GM12873 (cell line): ENCODE data around the gene POLR1G.
A peak's percentile ranks its signal among the peaks of the same experiment; 100 is the strongest.

Experiments used
- CTCF ChIP-seq: IDR thresholded peaks from 2 replicates; pipeline ENCODE4 v1.5.1; 2012; ENCODE audit warnings: low read depth, mild to moderate bottlenecking, moderate library complexity, low read length, control low read depth; ENCODE audit not compliant: insufficient read depth; ENCODE audit errors: missing control alignments

Gene POLR1G

DNA sequence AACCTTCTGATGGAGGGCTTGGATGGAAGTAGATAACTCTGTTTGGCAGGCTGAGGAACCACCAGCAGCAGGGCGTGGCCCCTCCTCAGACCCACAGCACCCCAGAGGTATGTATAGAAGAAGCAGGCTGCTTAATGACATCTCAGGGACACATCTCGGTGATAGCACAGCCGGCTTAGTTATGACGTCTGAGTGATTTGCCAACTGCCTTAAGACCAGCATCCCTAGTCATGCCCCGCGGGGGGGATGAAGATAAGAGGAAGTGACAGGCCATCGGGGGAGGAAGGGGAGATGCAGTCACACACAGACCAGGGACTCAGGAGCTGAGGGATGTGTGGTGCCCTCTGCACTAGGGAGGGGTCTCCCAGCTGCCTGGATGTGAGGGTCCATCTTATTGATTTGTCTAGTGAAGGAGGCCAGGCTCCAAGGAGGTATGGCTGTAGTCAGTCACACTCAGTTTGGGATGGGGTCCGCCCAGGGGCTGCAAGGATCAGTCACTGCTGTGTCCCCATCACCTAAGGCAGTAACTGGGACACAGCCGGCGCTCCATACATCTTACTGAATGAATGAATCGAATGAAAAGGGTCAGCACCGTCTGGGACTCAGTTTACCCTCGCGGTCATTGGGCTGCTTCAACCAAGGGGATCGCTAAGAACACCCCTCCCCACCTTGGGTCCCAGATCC, 36.5 kb downstream of the POLR1G start:
- no peak for TF ChIP-seq CTCF

DNA sequence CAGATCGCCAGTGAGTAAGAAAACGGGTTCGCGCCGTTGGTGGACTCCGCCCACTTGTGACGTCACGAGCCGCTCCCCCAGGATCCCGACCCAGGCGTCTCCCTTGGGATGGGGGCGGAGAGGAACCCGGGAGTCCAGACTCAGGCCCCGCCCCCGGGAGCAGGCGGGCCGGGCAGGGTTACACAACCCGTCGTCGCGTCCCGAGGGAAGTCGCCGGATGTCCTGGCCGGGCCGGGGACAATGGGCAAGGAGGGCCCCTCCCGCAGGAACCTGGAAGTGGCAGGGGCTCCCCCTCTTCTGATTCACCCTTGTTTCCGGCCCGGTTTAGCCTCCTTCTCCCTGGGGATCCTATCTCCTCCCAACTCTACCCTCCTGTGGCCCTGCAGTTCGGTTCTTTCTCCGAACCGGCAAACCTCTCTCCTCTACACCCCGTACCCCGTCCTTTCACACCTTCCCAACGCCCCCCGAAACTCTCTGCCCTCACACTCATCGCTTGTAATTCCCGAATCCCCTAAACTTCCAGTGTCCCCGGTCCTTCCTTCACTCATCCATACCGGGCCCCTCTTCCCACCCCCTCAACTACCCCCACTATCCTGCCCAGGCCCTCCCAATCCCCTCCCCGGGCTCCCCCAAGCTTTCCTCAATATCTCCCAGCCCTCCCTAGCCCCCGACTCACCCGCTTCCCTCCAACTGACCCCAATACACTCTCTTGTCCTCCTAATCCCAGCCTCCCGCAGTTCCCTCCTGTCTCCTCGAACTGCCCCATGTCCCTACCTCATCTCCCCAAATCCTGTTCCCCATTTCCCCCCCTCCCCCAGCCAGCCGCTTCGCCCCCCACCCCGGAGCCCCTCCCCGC, 37.2 kb downstream of the POLR1G start:
- TF ChIP-seq CTCF: no peak

DNA sequence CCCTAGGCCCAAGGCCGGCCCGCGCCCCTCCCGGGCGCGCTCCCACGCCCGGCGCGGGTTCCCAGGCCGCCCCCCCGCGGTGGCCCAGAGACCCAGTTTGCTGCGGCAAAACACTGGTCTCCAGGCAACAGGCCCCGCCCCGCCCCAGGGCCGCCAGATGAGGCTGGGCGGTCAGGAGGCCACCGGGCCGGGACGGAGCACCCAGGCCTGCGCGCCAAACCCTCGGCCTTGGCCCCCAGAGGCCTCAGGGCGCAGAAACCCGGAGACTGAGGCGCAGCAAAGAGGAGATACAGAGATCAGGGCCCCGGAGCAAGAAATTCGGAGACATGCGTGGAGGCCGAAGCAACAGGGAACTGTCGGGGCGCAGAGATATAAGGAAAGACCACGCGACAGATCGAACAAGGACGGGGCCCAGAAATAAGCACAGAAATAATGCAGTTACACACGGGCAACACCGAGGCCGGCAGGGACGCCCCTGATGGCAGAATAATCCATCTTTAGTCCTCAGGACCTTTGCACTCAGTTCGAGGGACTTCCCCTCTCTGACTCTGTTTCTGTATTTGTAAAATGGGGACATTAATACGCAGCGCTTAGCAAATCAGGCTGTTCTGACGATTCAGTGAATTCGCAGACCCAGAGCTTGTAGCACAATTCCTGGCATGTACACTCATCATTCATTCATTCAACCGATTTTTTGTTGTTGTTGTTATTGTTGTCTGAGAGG, 38.0 kb downstream of the POLR1G start:
- no peak for TF ChIP-seq CTCF

DNA sequence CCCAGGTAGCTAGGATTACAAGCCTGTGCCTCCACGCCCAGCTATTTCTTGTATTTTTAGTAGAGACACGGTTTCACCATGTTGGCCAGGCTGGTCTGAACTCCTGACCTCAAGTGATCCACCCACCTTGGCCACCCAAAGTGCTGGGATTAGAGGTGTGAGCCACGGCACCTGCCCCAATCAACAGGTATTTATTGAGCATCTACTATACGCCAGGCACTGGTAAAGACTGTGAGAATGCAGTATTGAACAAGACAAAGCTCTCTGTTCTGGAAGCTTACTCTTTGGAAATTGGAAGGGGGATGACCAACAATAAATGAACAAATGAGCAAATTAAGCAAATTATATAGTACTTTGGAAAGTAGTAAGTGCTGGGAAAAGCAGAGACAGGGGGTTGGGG, 38.7 kb downstream of the POLR1G start:
- no peak for TF ChIP-seq CTCF

- peak; percentile 71 for TF ChIP-seq CTCF
Observed at GRCh38 chr19:45446295-45446694, 39.9 kb downstream of the POLR1G start.

DNA sequence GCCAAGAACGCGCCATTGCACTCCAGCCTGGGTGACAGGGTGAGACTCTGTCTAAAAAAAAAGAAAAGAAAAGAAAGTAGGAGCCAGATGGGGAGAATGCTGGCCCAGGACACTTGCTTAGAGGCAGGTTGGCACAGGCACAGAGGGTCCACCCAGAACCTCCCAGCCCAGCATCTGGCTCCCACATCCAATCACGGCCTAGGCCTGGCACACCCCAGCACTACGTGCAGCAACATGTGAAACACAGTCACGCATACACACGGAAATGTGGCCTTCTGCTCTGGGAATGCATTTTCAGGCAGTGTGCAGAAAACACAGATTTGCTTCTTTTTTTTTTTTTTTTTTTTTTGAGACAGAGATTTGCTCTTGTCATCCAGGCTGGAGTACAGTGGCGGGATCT, 40.5 kb downstream of the POLR1G start:
- no peak for TF ChIP-seq CTCF

- TF ChIP-seq CTCF: no peak
Observed at GRCh38 chr19:45448425-45448756, 41.9 kb downstream of the POLR1G start.
